ENCODE results near the gene C2. TPM values are rescaled to one million over a fixed set of nuclear protein-coding genes. Genes with fewer than 3 reads are reported as not detected.

Gene C2
- total RNA-seq, 1 experiment from 2014 or later = 0.66 TPM

DNA sequence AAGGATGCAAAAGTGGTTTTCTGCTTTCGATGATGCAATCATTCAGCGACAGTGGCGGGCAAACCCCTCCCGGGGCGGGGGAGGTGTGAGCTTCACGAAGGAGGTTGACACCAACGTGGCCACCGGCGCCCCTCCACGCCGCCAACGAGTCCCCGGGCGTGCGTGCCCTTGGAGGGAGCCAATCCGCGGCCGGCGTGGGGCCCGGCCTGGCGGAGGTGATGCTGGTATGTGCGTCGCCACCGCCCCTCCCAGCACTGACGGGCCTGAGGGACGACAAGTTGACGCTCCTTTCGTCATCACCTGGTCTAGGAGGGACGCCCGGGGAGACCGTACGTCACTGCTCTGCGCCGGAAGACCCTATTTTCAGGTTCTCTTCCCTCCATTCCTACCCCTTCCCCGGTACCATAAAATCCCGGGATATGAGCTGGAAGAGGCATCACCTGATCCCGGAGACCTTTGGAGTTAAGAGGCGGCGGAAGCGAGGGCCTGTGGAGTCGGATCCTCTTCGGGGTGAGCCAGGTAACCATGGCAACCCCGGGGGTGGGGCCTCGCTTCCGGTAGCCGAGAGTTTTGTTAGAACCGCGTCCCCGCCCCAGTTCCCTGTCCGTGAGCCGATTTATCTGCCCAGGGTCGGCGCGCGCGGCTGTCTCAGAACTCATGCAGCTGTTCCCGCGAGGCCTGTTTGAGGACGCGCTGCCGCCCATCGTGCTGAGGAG lies 44.6 kb downstream of the C2 start, which contains the start of gene DXO:
Gene DXO, minus strand, starts transcription at position 146 of the 716 bp plus-strand sequence. CDS start 463 bp downstream, outside the sequence.
- peaks cover 32 to 61% (median 56%) of the 10 kb centered on the region in 3 experiments for H3K36me3 Mint-ChIP-seq (ENCODE audit: insufficient read depth in 1 of 3, low read depth in 3 of 3)
- no peaks in the 10 kb centered on the region for H4K20me1 ChIP-seq (ENCODE audit: control insufficient read depth, insufficient read depth, insufficient read length)
- peak; percentile 97 for DNase-seq
- H3K9me3 Mint-ChIP-seq = peaks cover 6 to 13% of the 10 kb centered on the region in 2 experiments
- peak within 1 kb of the TSS; percentile 18 for H2BK12ac ChIP-seq (ENCODE audit: insufficient read length, low read depth, low read length)
- TF ChIP-seq, protein P1, sequence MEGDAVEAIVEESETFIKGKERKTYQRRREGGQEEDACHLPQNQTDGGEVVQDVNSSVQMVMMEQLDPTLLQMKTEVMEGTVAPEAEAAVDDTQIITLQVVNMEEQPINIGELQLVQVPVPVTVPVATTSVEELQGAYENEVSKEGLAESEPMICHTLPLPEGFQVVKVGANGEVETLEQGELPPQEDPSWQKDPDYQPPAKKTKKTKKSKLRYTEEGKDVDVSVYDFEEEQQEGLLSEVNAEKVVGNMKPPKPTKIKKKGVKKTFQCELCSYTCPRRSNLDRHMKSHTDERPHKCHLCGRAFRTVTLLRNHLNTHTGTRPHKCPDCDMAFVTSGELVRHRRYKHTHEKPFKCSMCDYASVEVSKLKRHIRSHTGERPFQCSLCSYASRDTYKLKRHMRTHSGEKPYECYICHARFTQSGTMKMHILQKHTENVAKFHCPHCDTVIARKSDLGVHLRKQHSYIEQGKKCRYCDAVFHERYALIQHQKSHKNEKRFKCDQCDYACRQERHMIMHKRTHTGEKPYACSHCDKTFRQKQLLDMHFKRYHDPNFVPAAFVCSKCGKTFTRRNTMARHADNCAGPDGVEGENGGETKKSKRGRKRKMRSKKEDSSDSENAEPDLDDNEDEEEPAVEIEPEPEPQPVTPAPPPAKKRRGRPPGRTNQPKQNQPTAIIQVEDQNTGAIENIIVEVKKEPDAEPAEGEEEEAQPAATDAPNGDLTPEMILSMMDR (conservative IDR thresholded peaks at IDR 0.05) = no peak
- H4K5ac ChIP-seq (ENCODE audit: insufficient read length, low read depth, low read length) = peak within 1 kb of the TSS; percentile 13
- peak within 1 kb of the TSS; percentile 91 to 97 for H3K4me3 Mint-ChIP-seq
- H3K4me2 ChIP-seq (ENCODE audit: insufficient read depth, insufficient read length, low read length) = peak within 1 kb of the TSS; percentile 94
- H3K4me1 Mint-ChIP-seq = peaks cover 8 to 11% of the 10 kb centered on the region in 2 experiments
- H3K23me2 ChIP-seq (ENCODE audit: insufficient read length, low read depth, low read length, poor library complexity, severe bottlenecking) = peaks cover 6% of the 10 kb centered on the region
- H3K27ac Mint-ChIP-seq = peak within 1 kb of the TSS; percentile 100
- peak within 1 kb of the TSS; percentile 59 for H3K9ac ChIP-seq (ENCODE audit: extremely low read depth, insufficient read length, low read length)
- H3K4me1 ChIP-seq (ENCODE audit: insufficient read depth, low read length) = peaks cover 3% of the 10 kb centered on the region; the same call in 1 of the 2 replicates
- H3K79me2 ChIP-seq (ENCODE audit: insufficient read depth, low read length) = no peaks in the 10 kb centered on the region; the same call in 1 of the 2 replicates
- no peak within 1 kb of the TSS for H4K8ac ChIP-seq (replicated peaks; ENCODE audit: insufficient read length, low read depth, low read length)
- no peaks in the 10 kb centered on the region for H3K27me3 ChIP-seq (ENCODE audit: insufficient read depth, low read length)
- H2BK20ac ChIP-seq (ENCODE audit: low read depth, low read length, poor library complexity, severe bottlenecking) = no peak within 1 kb of the TSS
- H2BK15ac ChIP-seq (ENCODE audit: low read depth, low read length) = no peak within 1 kb of the TSS
- H3K56ac ChIP-seq (ENCODE audit: insufficient read length, low read depth, low read length) = no peak within 1 kb of the TSS
- no peak within 1 kb of the TSS for H2BK5ac ChIP-seq (ENCODE audit: insufficient read length, low read length)
- H3K79me1 ChIP-seq (ENCODE audit: insufficient read depth, low read depth, low read length, poor library complexity, severe bottlenecking) = no peaks in the 10 kb centered on the region
- H3K4ac ChIP-seq (ENCODE audit: low read depth, low read length) = 0 out of 2 replicates have a peak within 1 kb of the TSS, but pooled peaks have one; percentile 3
- H3K27me3 Mint-ChIP-seq (ENCODE audit: low read depth) = no peaks in the 10 kb centered on the region; the same call in 1 of the 2 replicates
- no peak within 1 kb of the TSS for H2AK5ac ChIP-seq (ENCODE audit: insufficient read length, low read length)
- H3K18ac ChIP-seq (ENCODE audit: insufficient read length, low read depth, low read length) = peak within 1 kb of the TSS; percentile 87
- H4K91ac ChIP-seq (ENCODE audit: insufficient read length, low read depth, low read length) = peak within 1 kb of the TSS; percentile 2
- WGBS (ENCODE audit: extremely low coverage, insufficient read length, low lambda C conversion rate) = no CpG with 5 or more reads among the region's 62 CpGs
- H3K23ac ChIP-seq (ENCODE audit: insufficient read length, low read depth, low read length) = no peak within 1 kb of the TSS
- no peaks in the 10 kb centered on the region for H3K9me3 ChIP-seq (ENCODE audit: control insufficient read depth, low read depth, low read length)
- no peak within 1 kb of the TSS for H2AFZ ChIP-seq (ENCODE audit: low read length)
- H3K27ac ChIP-seq (ENCODE audit: insufficient read length, low read depth, low read length) = peak within 1 kb of the TSS; percentile 16
- H3T11ph ChIP-seq (ENCODE audit: low read length) = no peak within 1 kb of the TSS
- no peak within 1 kb of the TSS for H2BK120ac ChIP-seq (ENCODE audit: low read depth, low read length, poor library complexity, severe bottlenecking)
- peak within 1 kb of the TSS; percentile 56; the same call in 1 of the 2 replicates for H3K14ac ChIP-seq (ENCODE audit: insufficient read depth, low read length)

Measured in H9 (cell line).